K562 (cell line): ENCODE measurements around the gene KAZN. TPM values are rescaled to one million over a fixed set of nuclear protein-coding genes. Genes with fewer than 3 reads are reported as not detected.

Source experiments
- ATAC-seq: fragments of 200-7000 bp; cut with Tn5 transposase; 3 replicates; pipeline ENCODE4 v1.9.1; 2020; ENCODE audit warnings: moderate library complexity
- BruUV-seq: library from RNA; stranded (reverse); fragments of 400-500 nt; replicated peaks from 2 replicates; lab custom pipeline; 2021; lab: Mats Ljungman, UMichigan
- CTCF ChIA-PET: fragments of 300-600 bp; formaldehyde crosslinking; extraction: SDS; loops from one replicate; lab custom pipeline; 2021; ENCODE audit warnings: low intra/inter-chr PET ratio; lab: Yijun Ruan, JAX
- POLR2A ChIA-PET: fragments of 300-600, 350-650 bp; sonication (Branson Sonifier 250); formaldehyde crosslinking; extraction: SDS; loops from one replicate; lab custom pipeline; 2021; ENCODE audit warnings: antibody characterized with exemption, inconsistent platforms; lab: Yijun Ruan, JAX
- DNase-seq, 4 experiments: peaks; one replicate each; pipeline versions ENCODE4 v3.0.0 to v3.0.0-alpha.2; 2011 to 2018; ENCODE audit warnings: low spot score in 3 of 4, mixed read lengths in 3 of 4; ENCODE audit errors: extremely low read depth in 1 of 4
- FAIRE-seq: peaks from 2 replicates; lab custom pipeline; 2011; peaks lifted over from hg19 to GRCh38; lab: Jason Lieb, UNC
- H2AFZ ChIP-seq: 2 replicates; pipeline ENCODE4 v1.6.0; 2011; ENCODE audit warnings: low read depth, low read length, control low read depth, inconsistent platforms
- H3K27ac ChIP-seq: fragments of 200-600 bp; 3 replicates; pipeline ENCODE4 v1.8.0; 2011; ENCODE audit warnings: low read depth, mild to moderate bottlenecking, control low read depth, inconsistent platforms, low read length, moderate library complexity, mixed read lengths; ENCODE audit errors: extremely low read depth
- H3K27me3 ChIP-seq, 2 experiments: fragments of 300-600 bp in 1 of 2; 2 replicates in 1 of 2; 3 replicates in 1 of 2; pipeline versions ENCODE4 v1.6.0 to v1.8.0; 2011; ENCODE audit warnings: inconsistent platforms in 2 of 2, low read length in 2 of 2, mild to moderate bottlenecking in 1 of 2, mixed read lengths in 1 of 2, moderate library complexity in 1 of 2; ENCODE audit not compliant: control insufficient read depth in 2 of 2, insufficient read depth in 2 of 2
- H3K36me3 ChIP-seq: fragments of 300-600 bp; 3 replicates; pipeline ENCODE4 v1.8.0; 2011; ENCODE audit warnings: mild to moderate bottlenecking, low read length, inconsistent platforms; ENCODE audit not compliant: control insufficient read depth, insufficient read depth
- H3K4me1 ChIP-seq, 2 experiments: fragments of 200-600 bp in 1 of 2; replicated peaks in 1 of 2; 2 replicates in 1 of 2; 3 replicates in 1 of 2; pipeline versions ENCODE4 v1.5.1 to v1.8.0; 2011; ENCODE audit warnings: inconsistent platforms in 2 of 2, low read length in 2 of 2, mild to moderate bottlenecking in 1 of 2, mixed read lengths in 1 of 2, moderate library complexity in 1 of 2; ENCODE audit not compliant: control insufficient read depth in 2 of 2, insufficient read depth in 2 of 2
- H3K4me2 ChIP-seq: 2 replicates; pipeline ENCODE4 v1.6.1; 2011; ENCODE audit warnings: low read length, control low read depth, inconsistent platforms, mixed read lengths; ENCODE audit not compliant: insufficient read depth
- H3K4me3 ChIP-seq: fragments of 200-600 bp; sonication (generic), shearing (Covaris generic); 2 replicates; pipeline ENCODE4 v1.5.1; 2016; ENCODE audit warnings: control low read depth, inconsistent platforms
- H3K79me2 ChIP-seq: fragments of 200-600 bp; 3 replicates; pipeline ENCODE4 v1.8.0; 2011; ENCODE audit warnings: low read length, inconsistent platforms; ENCODE audit not compliant: control insufficient read depth, insufficient read depth
- H3K9ac ChIP-seq, 2 experiments: 2 replicates each; pipeline versions ENCODE4 v1.6.0 to v1.6.1; 2011; ENCODE audit warnings: low read depth in 2 of 2, low read length in 2 of 2, control low read depth in 1 of 2, inconsistent platforms in 1 of 2, mild to moderate bottlenecking in 1 of 2, mixed read lengths in 1 of 2; ENCODE audit not compliant: insufficient read depth in 1 of 2
- H3K9me1 ChIP-seq: one replicate; pipeline ENCODE4 v1.6.0; 2011; ENCODE audit warnings: inconsistent platforms, mild to moderate bottlenecking, low read length, moderate library complexity; ENCODE audit not compliant: control insufficient read depth, insufficient read depth
- H3K9me3 ChIP-seq: replicated peaks from 2 replicates; pipeline ENCODE4 v1.5.1; 2011; ENCODE audit warnings: low read depth, low read length, inconsistent platforms; ENCODE audit not compliant: control insufficient read depth, insufficient read depth
- H4K20me1 ChIP-seq: replicated peaks from 2 replicates; pipeline ENCODE4 v1.6.1; 2011; ENCODE audit warnings: low read length, inconsistent platforms, mixed read lengths; ENCODE audit not compliant: control insufficient read depth, insufficient read depth
- GMEB1 ChIP-seq: fragments of 250-450 bp; sonication (Bioruptor Pico); IDR thresholded peaks from 2 replicates; pipeline ENCODE4 v1.4.0; 2020; ENCODE audit warnings: mild to moderate bottlenecking
- NFIC ChIP-seq: fragments of 450-650 bp; IDR thresholded peaks from 2 replicates; pipeline ENCODE4 v1.6.1; 2017; ENCODE audit warnings: mild to moderate bottlenecking, inconsistent platforms
- NRF1 ChIP-seq, 2 experiments: fragments of 450-650 bp; IDR thresholded peaks in 1 of 2; conservative IDR thresholded peaks in 1 of 2; 2 replicates each; pipeline ENCODE4 v1.6.1; 2014; ENCODE audit warnings: mild to moderate bottlenecking in 2 of 2
- PURB ChIP-seq: sonication (generic); formaldehyde crosslinking; IDR thresholded peaks from 2 replicates; pipeline ENCODE4 v1.9.0; 2021; ENCODE audit warnings: low read depth, mild to moderate bottlenecking, missing genetic modification reagents
- RBM25 ChIP-seq: fragments of 200-400 bp; formaldehyde crosslinking; IDR thresholded peaks from 2 replicates; pipeline ENCODE4 v1.6.1; 2018; ENCODE audit warnings: low read length, low read depth, moderate library complexity; ENCODE audit not compliant: severe bottlenecking
- SRSF1 ChIP-seq: fragments of 200-400 bp; formaldehyde crosslinking; IDR thresholded peaks from 2 replicates; pipeline ENCODE4 v1.6.1; 2017; ENCODE audit warnings: mild to moderate bottlenecking, low read depth, low read length, moderate library complexity
- TEAD4 ChIP-seq, 2 experiments: sonication (generic) in 1 of 2; formaldehyde crosslinking in 1 of 2; IDR thresholded peaks; 2 replicates each; pipeline versions ENCODE4 v1.6.1 to v1.8.0; 2012 to 2022; ENCODE audit warnings: borderline replicate concordance in 1 of 2, inconsistent platforms in 1 of 2, low read length in 1 of 2, mild to moderate bottlenecking in 1 of 2, missing genetic modification reagents in 1 of 2
- ZNF449 ChIP-seq: fragments of 250-450 bp; sonication (Bioruptor Pico); IDR thresholded peaks from 2 replicates; pipeline ENCODE4 v1.8.0; 2022; ENCODE audit warnings: moderate library complexity, mild to moderate bottlenecking, inconsistent platforms
- WGBS: fragments of 100-300 bp; shearing (Covaris generic); methylation state at CpG from one replicate; pipeline ENCODE4 v1.1.6; 2016; ENCODE audit warnings: low coverage, mixed read lengths; ENCODE audit not compliant: insufficient coverage; ENCODE audit errors: missing lambda C conversion rate; 5-methylcytosine and 5-hydroxymethylcytosine counted together
- in situ Hi-C: fragments of 300-500 bp; cut with MboI; formaldehyde crosslinking; loops from 4 replicates; pipeline ENCODE4 v1.15.0; 2018; ENCODE audit warnings: inconsistent platforms, mixed read lengths
- intact Hi-C: fragments of 100-400 bp; cut with micrococcal nuclease; formaldehyde crosslinking; loops from 2 replicates; pipeline ENCODE4 v1.14.2; 2022
- polyA plus RNA-seq, 8 experiments: library from polyadenylated mRNA; depleted of rRNA in 4 of 8; stranded (reverse) in 5 of 8; unstranded in 3 of 8; fragments of >200 nt; fragmentation: Nextera tagmentation in 2 of 8; fragmentation: Illumina TruSeq in 1 of 8; extraction: Ambion mirVana in 2 of 8; extraction: Trizol in 1 of 8; gene quantifications; 2 replicates each; pipeline versions ENCODE4 v1.2.1 to v1.2.3, GENCODE V29; 2011 to 2014; ENCODE audit warnings: inconsistent platforms in 1 of 8, missing spikeins in 1 of 8
- total RNA-seq, 7 experiments: library from RNA; depleted of rRNA in 6 of 7; stranded (reverse); fragments of >200 nt in 6 of 7; fragmentation: Illumina TruSeq in 2 of 7; extraction: Trizol in 2 of 7; gene quantifications; 2 replicates each; pipeline versions ENCODE4 v1.2.1 to v1.2.3, GENCODE V29; 2011 to 2021; ENCODE audit warnings: low replicate concordance in 1 of 7
- TF ChIP-seq, protein P1 (sequence below): fragments of 450-650 bp; IDR thresholded peaks from 2 replicates; pipeline ENCODE4 v1.6.1; 2016
- TF ChIP-seq, protein P2 (sequence below): fragments of 450-650 bp; formaldehyde crosslinking; IDR thresholded peaks from 2 replicates; pipeline ENCODE4 v1.4.0; 2022; ENCODE audit warnings: missing genetic modification characterization
- TF ChIP-seq, protein P3 (sequence below): fragments of 250-450 bp; sonication (Bioruptor Pico); IDR thresholded peaks from 2 replicates; pipeline ENCODE4 v1.8.0; 2021; ENCODE audit warnings: moderate library complexity, mild to moderate bottlenecking, inconsistent platforms
- TF ChIP-seq, protein P4 (sequence below): fragments of 250-450 bp; sonication (Bioruptor Pico); IDR thresholded peaks from 2 replicates; pipeline ENCODE4 v1.8.0; 2021; ENCODE audit warnings: mild to moderate bottlenecking, moderate library complexity

Gene KAZN
- total and polyA plus RNA-seq, 9 of the 15 experiments (the other 6 are each of a cell fraction or from before 2014, with no cell fraction given): 2.1 to 21.6 (median 5.4) TPM

- TF ChIP-seq, protein P1, sequence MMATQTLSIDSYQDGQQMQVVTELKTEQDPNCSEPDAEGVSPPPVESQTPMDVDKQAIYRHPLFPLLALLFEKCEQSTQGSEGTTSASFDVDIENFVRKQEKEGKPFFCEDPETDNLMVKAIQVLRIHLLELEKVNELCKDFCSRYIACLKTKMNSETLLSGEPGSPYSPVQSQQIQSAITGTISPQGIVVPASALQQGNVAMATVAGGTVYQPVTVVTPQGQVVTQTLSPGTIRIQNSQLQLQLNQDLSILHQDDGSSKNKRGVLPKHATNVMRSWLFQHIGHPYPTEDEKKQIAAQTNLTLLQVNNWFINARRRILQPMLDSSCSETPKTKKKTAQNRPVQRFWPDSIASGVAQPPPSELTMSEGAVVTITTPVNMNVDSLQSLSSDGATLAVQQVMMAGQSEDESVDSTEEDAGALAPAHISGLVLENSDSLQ: no peak
Observed at GRCh38 chr1:14552246-14552965, 46.1 kb upstream of the KAZN start (continued).

DNA sequence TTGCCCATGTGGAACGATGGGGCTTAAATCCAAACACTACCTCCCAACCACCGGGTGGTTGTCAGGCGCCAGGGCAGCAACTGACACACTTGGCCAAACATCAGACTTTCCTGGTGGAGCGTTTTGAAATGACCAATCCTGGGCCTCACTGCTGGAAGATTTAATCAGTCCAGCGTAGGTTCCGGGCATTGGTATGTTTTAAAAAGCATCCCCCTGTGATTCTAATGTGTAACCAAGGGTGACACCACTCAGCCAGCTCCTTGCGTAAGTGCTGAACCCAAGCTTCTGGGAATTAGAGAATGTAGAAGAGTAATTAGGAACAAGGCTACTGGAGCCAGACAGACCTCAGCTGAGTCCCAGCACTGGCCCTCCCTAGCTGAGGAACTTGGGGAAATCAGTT lies 44.8 kb upstream of the KAZN start:
- FAIRE-seq: no peak
- Histone ChIP-seq H3K4me3 (no peak overlapping the region), H3K9me1 (no peaks in the 10 kb centered on the region), H3K36me3 (no peaks in the 10 kb centered on the region), H2AFZ (no peak overlapping the region), H3K9ac (no peak overlapping the region), H3K79me2 (no peaks in the 10 kb centered on the region), H3K4me2 (no peak overlapping the region), H3K4me1 (0 out of 5 replicates have a peak, but pooled peaks cover 0 to 2% of the 10 kb centered on the region in 2 experiments), H4K20me1 (no peaks in the 10 kb centered on the region), H3K27me3 (peaks cover 52 to 54% of the 10 kb centered on the region in 2 experiments), H3K9me3 (no peaks in the 10 kb centered on the region), H3K27ac (no peak overlapping the region)
- POLR2A ChIA-PET: no interaction called here
- BruUV-seq: no TSS peak
- intact Hi-C loops: no loop called here
- DNase-seq: no peak
- CTCF ChIA-PET: no interaction called here
- in situ Hi-C loops: no loop called here
- ATAC-seq: no peak
- 8% methylated on average over 7 of the region's 7 CpGs for WGBS
- no peak for TF ChIP-seq SRSF1
- TF ChIP-seq NFIC: no peak
- TF ChIP-seq ZNF449 (CRISPR knock-in tag): no peak
- TF ChIP-seq RBM25: no peak
- TF ChIP-seq TEAD4 (IDR thresholded peaks at IDR 0.05; ENCODE audit: low read length): no peak
- no peak for TF ChIP-seq TEAD4 (CRISPR knock-in tag; IDR thresholded peaks at IDR 0.05; ENCODE audit: borderline replicate concordance)
- TF ChIP-seq NRF1 (conservative IDR thresholded peaks at IDR 0.05 in 1 of 2, IDR thresholded peaks at IDR 0.05 in 1 of 2): no peak
- TF ChIP-seq, protein P2, sequence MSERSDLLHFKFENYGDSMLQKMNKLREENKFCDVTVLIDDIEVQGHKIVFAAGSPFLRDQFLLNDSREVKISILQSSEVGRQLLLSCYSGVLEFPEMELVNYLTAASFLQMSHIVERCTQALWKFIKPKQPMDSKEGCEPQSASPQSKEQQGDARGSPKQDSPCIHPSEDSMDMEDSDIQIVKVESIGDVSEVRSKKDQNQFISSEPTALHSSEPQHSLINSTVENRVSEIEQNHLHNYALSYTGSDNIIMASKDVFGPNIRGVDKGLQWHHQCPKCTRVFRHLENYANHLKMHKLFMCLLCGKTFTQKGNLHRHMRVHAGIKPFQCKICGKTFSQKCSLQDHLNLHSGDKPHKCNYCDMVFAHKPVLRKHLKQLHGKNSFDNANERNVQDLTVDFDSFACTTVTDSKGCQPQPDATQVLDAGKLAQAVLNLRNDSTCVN (CRISPR knock-in tag): no peak
- no peak for TF ChIP-seq PURB (CRISPR knock-in tag)
- TF ChIP-seq, protein P3, sequence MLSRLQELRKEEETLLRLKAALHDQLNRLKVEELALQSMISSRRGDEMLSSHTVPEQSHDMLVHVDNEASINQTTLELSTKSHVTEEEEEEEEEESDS (CRISPR knock-in tag): no peak
- no peak for TF ChIP-seq GMEB1 (CRISPR knock-in tag)
- TF ChIP-seq, protein P4, sequence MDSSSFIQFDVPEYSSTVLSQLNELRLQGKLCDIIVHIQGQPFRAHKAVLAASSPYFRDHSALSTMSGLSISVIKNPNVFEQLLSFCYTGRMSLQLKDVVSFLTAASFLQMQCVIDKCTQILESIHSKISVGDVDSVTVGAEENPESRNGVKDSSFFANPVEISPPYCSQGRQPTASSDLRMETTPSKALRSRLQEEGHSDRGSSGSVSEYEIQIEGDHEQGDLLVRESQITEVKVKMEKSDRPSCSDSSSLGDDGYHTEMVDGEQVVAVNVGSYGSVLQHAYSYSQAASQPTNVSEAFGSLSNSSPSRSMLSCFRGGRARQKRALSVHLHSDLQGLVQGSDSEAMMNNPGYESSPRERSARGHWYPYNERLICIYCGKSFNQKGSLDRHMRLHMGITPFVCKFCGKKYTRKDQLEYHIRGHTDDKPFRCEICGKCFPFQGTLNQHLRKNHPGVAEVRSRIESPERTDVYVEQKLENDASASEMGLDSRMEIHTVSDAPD: no peak
